ENCODE results near the gene VAMP8.
A peak's percentile ranks its signal among the peaks of the same experiment; 100 is the strongest.
"Not testable (repeated sequence)": the region's sequence is repeated elsewhere in the genome, so short reads cannot be mapped to it uniquely, and the experiment has no call there.

VAMP8 gene

DNA sequence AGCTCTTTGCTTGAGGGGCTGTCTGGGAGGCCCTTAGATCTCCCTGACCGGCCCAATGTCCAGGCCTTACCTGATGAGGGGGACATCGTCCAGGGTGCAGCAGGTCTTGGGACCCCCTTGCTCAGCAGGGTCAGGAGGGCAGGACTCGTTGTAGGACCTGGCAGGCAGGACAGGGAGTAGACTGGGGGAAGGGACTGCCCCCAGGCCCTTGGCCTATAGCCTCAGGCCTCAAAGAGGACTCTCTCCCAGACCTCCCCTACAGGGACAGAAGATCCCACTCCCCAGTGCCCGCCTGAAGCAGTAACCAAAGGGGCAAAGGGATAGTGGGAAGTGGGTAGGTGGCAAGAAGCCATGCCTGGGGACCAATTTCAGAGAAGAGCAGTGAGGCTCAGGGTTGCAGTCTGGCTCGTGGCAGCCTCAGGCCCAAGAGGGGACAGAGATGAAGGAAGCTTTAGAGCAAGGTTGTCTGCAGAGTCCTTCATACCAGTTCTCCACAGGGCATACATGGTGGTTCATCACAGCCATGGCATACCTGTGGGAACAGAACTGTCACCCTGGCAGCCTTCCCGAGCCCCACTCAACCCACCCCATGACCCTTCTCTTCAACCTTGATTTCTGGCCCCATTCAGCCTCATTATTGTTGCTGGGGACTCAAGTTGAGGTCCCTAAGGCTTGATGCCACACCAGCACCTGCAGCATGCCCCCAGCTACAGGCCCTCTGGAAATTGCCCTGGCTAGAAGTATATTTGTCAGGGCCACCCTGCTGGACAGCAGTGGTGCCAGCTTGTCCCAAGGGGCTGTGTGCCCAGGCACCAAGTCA, 23.8 kb downstream of the VAMP8 start:
- DNase-seq = no peak

DNA sequence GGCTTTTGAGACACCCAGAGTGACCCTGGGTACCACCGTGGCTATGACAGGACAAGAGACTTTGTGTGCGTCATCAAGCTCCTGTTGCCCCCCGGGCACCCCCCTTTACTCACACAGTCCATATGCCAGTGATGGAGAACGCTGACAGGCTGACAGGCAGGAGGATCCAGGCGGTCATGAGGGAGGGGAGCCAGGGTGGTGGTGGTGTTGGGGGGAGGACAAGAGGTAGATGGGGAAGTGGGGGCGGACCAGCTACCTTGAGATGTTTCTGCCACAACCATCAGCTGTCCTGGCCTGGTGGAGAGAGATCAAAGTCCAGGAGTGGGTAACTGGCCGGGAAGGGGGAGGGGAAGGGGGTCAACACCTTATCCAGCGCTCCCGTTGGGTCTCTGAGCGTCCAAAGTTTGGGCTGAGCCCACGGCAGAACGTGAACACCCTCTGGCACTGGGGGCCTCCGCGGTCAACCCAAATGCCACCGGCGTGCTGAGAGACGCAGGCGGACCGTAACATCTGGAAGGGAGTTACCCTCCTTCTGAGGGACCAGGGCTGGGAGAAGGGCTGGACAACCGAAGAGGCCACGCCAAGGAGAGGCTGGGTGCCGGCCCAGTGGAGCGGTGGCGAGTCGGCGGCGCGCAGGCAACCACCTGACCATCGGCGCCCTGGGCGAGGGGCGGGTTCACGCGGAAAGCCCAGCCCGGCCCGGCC, 24.5 kb downstream of the VAMP8 start:
- DNase-seq = peak; percentile 42

DNA sequence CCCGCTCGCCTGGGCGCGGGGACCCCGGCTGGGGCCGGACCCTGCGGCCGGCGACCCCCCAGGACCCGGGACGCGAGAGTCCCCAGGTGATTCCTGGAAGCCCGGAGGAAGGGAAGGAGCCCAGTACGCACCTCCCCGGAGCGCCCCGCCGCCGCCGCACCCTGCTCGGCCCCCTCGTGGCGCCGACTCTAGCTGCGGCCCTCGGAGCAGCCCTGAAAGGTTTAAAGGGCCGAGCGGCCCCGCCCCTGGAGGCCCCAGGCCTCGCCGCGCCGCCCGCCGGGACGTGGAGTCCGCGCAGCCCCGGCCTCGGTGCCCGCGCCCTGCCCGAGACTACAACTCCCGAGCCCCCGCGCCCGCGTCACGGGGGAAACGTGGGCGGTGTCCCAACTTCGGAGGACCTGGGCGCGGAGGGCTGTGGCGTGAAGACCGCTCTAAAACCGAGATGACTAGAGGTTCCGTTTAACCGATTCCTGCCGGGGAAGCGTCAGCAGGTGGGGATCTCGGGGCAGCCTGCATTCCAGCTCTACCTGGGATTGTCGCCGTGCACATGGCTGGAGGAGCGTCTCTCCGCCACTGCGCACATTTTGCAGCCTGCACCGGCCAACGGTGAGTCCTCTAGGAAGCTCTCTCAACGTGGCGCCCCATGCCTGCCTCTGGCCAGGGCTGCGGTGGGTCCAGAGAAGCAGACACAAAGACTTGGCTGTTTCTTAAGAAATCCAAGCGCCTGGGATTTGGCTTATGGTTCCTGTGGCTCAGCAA, 25.3 kb downstream of the VAMP8 start, which contains the start of gene TMEM150A:
TMEM150A (minus strand) TSS at position 223 of the 759 bp plus-strand sequence. CDS start 750 bp downstream, outside the sequence.
- DNase-seq = peak; percentile 91

DNA sequence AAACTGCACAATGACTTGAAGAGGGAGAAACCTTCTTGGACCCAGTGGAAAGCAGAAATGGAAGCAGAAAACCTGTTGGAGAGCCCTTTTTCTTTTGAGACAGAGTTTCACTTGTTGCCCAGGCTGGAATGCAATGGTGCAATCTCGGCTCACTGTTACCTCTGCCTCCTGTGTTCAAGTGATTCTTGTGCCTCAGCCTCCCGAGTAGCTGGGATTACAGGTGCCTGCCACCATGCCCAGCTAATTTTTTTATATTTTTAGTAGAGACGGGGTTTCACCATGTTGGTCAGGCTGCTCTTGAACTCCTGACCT, 26.7 kb downstream of the VAMP8 start:
- DNase-seq = not testable (repeated sequence)

DNA sequence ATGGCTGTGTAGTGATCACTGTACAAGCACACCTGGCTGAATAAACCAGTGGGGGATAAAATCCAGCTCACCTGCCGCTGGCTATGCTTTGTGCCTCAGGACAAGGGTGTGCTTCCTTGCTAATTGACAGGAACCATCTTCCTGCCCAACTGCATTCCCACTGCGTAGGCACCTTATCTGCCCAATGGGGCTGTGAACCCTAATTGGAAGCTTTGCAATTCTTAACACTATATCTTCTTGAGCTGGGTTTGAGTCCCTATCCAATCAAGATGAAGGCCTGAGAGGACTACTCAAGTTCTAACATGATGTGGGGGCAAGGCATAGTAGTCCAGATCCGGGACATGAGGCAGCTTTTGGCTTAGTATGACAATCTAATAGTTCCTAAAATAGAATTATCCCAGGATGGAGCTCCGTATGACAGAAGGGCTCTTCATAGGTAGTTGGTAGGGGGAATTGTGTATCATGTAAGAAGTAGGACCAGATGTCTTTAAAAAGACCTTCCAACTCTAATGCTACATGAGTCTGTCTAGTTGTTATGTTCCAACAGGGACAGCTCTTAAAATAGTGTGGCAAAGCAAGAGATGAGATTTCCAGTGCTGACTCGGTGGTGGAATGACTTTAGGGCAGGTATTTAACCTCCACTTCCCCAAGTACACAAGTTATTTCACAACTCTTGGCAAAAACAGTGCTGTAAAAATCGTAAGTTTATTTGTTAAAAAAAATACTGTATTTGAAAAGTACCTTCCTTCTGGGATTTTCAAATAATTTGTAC, 27.4 kb downstream of the VAMP8 start:
- peak; percentile 46 for DNase-seq

DNA sequence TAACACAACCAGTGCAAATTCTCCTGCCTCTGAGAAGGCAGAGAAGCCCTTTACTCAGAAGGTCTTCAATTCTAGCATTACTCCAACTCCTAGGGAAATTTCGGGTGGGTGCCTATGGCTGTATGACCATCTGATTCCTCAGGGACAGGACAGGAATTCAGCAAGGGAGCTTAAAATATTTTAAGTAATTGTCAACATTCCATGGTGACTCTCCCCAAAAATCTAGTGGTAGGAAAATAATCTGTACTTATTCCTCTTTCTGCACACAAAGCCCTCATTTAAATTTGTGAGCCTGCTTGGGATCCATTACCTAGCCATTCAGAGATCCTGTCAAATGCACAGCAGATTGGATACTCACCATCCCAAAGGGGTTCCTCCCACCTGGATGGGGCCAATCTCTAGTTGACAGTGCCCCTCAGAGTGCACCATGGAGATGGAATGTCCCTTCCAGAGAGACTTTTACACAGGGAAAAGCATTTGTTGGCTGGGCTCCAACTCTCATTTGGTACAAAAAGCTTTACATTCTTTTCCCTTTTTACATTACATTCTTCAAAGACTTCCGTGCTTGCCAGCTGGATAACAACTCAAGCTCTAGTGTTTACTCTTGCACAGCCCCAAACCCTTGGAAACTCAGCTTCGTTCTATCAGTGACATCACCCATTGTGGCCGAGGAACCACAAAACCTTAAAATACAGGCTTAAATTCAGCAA, 28.2 kb downstream of the VAMP8 start:
- DNase-seq = no peak

DNA sequence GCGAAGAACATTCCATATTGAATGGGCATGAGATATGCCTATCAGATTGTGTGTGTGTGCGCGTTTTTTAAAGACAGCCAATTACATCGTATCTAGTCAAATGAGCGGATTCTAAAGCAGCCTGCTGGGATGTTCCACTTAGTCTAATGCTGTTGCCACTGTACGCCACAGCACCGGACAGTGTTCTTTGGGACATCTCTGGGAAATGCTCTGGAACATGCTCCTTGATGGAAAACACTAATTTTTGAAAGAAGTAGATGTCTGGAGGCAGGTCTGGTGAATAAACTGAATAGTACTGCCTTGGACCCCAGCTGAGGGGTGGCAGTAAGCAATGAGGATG, 28.7 kb downstream of the VAMP8 start:
- no peak for DNase-seq

DNA sequence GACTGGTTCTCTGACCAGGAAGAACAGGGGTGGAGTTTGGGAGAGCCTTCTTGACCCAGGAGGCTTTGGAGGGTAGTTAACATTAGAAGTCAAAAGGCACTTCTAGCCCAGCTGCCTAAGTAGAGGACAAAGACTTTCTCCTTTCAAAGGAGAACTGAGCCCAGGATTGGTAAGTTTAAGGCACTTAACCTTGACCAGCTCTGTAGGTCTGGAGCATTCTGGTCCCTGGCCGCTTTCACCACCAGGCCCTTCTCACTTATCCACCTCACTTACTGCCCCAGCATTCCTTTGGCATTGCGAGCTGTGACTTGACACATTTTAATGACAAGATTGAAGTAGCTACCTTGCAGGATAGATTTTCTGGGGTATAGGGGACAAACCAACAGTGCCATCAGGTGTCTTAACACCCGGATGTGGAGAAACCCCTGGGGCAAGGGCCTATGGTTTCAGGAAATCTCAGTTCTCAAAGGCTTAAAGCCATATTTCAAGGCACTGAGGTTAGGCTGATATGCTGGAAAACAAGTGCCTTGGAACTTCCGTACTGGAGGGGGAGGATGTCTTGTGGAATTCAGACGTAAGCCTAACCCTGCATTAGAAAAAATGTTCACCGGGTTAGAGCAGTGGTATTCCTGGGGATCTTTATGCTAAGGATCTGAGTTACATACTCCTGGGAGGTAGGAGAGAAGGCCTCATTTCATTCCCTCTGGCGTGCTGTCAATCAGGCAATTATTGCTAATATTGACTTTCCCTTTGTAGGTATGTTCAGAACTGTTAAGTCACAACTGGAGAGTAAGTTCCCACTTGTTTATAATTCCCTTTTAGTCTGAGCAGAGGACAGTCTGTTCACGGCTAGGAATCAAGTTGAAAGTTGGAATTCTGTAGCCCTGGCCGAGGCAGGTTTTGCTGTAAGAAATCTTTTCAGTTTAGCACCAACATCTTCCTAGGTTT, 30.2 kb downstream of the VAMP8 start:
- DNase-seq = no peak

DNA sequence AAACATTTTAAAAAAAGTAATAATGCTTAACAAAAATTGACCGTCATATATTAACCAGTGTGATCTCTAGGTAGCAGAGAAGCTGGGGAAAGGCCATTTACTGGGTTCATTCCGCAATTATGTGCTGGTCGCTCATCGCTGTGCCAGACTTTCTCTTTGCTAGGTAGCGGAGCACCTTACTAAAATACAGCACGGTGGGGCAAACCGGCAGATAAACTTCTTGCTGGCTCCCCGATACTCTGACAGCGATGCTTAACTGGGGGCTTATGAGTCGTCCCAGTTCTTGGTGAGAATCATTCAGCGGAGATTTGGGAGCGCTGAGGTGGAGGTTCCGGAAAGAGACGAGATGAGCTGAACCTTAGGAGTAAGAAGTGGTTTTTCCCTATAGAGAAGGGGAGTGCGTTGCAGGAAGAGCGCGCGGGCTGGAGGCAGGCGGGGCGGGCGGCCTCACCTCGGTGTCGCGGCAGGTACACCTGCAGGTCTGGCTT, 33.9 kb downstream of the VAMP8 start:
- DNase-seq = no peak

DNA sequence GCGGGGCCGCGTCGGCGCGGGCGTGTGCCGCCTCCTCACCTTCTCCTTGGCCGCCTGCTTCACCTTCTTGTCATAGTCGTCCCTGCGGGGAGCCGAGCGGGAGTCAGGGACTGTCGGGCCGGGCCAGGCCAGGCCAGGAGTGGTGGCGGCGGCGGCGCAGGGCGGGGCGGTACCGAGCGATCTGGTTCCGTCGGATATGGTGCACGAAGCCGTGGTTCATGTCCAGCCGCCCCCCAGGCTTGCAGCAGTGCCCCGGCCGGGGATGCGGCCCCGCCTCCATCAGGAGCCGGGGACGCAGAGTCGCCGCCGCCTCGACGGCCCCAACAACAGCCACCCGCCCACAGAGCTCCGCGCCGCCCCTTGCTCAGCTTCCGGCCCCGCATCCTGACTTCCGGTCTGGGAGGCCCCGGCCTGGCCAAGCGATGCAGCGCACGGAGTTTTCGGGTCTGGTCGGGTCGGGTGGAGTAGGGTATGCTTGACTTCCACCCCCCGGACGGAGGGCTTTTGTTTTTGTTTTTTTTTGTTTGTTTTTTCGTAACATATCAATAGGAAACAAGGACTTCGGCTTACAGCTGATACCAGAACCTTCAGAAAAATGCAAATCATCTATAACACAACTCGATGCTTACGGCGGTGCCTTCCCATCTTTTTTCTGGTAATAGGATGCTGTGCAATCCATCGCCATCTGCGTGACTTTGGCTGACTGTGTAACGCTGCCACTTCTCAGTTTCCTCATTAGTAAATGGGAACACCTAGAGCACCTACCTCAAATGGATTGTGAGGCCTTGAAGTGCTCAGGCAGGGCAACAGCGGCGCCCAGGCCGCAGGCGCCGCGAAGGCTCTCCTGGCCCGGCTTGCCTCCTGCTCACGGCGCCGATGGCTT, 34.6 kb downstream of the VAMP8 start, which contains the start of gene C2orf68:
C2orf68 (minus strand) TSS at position 362 of the 883 bp plus-strand sequence; CDS start at position 280, 82 bp downstream.
- DNase-seq = peak; percentile 87

DNA sequence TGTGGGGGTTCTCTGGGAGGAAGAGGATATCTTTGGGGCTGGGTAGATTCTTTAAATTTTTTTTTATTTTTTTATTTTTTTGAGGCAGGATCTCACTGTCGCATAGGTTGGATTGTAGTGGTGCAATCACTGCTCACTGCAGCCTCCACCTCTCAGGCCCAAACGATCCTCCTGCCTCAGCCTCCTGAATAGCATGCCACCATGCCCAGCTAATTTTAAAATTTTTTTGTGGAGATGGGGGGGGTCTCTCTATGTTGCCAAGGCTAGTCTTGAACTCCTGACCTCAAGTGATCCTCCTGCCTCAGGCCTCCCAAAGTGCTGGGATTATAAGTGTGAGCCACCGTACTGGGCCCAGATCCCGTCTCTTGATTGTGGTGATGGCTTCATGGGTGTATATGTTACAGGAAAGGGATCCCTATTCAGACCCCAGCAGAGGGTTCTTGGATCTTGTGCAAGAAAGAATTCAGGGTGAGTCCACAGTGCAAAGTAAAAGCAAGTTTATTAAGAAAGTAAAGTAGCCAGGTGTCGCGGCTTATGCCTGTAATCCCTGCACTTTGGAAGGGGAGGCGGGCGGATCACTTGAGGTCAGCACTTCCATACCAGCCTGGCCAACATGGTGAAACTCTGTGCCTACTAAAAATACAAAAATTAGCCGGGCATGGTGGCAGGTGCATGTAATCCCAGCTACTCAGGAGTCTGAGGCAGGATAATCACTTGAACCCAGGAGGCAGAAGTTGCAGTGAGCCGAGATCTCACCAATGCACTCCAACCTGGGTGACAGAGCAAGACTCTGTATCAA, 36.5 kb downstream of the VAMP8 start:
- no peak for DNase-seq

DNA sequence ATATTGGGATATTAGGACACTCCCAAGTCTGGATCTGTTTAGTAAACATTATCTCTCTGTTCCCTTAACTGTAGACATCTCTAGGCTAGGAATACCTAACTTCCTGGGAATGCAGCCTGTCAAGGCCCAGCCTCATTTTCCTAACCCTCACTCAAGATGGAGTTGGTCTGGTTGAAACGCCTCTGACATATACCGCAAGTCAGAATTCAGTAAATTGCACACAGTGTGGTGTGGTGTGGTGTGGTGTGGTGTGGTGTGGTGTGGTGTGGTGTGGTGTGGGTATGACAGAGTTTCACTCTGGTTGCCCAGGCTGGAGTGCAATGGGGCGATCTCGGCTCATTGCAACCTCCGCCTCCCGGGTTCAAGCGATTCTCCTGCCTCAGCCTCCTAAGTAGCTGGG, 37.4 kb downstream of the VAMP8 start:
- not testable (repeated sequence) for DNase-seq

DNA sequence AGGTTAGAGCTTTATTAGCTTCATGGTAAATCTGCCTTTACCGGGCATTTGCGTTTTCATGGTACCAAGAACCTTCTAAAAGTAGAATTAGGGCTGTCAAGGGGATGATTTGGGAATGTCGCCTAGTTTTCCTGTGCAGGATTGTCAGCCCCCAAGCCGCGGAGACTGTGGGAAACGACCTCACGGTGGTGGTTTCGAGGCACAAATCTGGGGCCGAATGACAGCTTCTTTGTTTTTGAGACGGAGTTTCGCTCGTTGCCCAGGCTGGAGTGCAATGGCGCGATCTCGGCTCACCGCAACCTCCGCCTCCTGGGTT, 38.0 kb downstream of the VAMP8 start:
- DNase-seq = no peak

DNA sequence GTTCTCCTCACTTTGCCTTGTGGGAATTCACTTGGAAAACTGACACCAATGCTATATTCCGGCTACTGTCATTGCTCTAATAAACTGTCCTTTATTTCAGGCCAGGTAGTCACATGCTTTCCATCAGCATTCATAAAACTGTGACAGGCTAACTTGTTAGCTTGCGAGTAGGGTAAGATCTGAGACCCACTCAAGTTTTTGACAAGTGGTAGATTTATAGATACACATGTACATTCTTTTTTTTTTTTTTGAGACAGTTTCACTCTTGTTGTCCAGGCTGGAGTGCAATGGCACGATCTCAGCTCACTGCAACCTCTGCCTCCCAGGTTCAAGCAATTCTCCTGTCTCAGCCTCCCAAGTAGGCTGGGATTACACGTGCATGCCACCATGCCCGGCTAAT, 40.3 kb downstream of the VAMP8 start:
- not testable (repeated sequence) for DNase-seq

DNA sequence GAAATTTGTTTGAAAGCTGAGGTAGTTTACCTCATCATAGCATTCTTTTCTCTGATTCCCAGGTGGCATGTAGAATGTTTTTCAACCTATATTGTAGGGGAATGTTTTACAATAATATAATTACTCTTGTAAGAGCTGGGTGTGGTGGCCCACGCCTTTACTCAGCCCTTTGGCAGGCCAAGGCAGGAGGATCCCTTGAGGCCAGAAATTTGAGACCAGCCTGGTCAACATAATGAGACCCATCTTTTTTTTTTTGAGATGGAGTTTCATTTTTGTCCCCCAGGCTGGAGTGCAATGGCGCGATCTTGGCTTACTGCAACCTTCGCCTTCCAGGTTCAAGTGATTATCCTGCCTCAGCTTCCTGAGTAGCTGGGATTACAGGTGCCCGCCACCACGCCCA, 42.2 kb downstream of the VAMP8 start:
- DNase-seq = peak; percentile 15

DNA sequence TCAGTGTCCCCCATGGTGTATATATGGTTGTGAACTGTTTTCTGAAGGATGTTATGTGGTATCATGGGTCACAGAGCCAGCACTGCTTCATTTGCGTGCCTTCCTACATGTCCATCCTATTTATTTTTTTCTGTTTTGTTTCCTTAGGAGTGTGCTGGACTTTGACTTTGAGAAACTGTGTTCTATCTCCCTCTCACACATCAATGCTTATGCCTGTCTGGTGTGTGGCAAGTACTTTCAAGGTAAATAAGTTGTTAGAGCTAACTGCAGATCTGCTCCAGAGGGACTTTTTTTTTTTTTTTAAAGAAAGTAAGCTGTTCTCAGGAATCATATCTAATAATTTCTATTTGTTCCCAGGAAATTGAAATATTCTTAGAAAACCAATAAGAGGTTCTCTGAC, 44.0 kb downstream of the VAMP8 start:
- DNase-seq = no peak

DNA sequence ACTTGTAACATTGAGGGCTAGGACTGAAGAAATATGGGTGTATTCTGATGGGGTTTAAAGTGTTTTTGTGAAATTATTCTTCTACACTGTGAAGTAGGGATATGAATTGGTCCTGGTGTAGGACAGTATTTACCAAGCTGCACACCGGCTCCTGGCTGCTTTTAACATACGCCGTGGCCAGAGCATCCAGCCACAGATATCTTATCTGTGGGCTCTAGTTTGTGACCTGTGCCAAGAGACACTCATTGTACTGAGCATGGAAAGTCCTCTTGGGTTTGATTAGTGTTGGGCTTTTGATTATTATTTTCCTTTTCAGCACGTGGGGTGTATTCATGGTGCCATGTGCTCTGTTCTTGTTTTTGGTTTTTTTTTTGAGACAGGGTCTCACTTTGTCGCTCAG, 46.6 kb downstream of the VAMP8 start:
- no peak for DNase-seq

DNA sequence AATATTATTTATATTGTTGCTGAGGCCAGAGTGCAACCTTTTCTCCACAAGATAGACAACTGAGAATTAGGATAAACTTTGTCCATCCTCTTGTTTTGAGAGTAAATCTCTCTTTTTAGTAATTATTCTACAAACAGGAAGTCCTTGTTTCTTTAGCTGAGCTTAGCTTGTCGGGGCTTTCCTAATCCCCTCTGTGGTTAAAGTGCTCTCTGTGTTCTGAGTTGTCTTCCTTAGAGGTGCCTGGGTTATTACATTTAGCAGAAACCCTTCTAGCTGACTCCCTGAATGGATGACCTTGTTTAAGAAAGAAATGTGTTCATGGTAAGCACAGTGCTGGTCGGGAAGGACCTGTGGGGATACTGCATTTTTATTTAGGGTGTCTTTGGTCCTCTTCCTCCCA, 51.3 kb downstream of the VAMP8 start:
- no peak for DNase-seq

DNA sequence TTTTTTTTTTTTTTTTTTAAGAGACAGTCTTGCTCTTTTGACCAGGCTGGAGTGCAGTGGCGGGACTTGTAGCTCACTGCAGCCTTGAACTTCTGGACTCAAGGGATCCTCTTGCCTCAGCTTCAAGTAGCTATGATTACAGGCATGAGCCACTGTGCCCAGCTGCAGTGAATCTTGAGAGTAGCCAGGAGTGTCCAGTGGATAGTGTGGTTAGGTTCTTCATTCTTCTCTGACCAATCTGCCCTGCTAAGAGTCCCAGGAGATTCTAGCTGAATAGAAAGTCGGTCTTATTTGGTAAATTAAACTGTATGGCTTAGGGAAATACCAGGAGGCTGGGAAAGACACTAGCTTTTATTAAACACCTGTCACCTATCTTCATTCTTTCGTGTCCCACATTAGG, 53.9 kb downstream of the VAMP8 start:
- no peak for DNase-seq
